GM23248 (cell line): ENCODE data around the gene TNFRSF18.

ENCODE experiments used
- EZH2 ChIP-seq: fragments of 200-600 bp; sonication (generic); IDR thresholded peaks from 2 replicates; pipeline ENCODE4 v1.6.1; 2018; ENCODE audit warnings: antibody characterized with exemption, mild to moderate bottlenecking; ENCODE audit not compliant: insufficient read depth, poor library complexity, severe bottlenecking
- EZH2phosphoT487 ChIP-seq: fragments of 200-600 bp; sonication (generic); IDR thresholded peaks from 2 replicates; pipeline ENCODE4 v1.6.1; 2018; ENCODE audit warnings: antibody characterized with exemption, moderate library complexity, mild to moderate bottlenecking, low read depth; ENCODE audit not compliant: insufficient read depth

GRCh38 chr1:1199961-1200875 lies 6.2 kb downstream of the TNFRSF18 start:
- TF ChIP-seq EZH2phosphoT487 = no peak
- TF ChIP-seq EZH2 = no peak
